ENCODE results near the gene REL. TPM values are rescaled to one million over a fixed set of nuclear protein-coding genes. Genes with fewer than 3 reads are reported as not detected.

The REL gene
- total and polyA plus RNA-seq, 2 of the 4 experiments (the other 2 are of a cell fraction), result 1.3 to 4.3 TPM

DNA sequence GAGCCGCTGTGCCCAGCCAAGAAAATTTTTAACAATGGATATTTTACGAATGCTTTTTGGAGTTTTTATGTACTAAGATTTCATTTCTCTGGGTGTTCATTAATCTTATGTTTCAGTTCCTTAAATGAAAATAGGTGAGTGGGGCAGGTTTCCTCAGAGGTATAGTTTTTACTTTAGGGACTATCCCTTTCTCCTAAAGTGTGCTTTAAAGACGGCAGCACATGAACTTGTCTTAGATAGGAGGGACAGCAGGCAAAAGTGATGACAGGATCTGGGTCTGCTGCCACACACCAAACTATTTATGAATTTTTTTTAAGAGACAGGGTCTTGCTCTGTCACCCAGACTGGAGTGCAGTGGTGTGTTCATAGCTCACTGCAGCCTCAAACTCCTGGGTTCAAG is 8.0 kb upstream of the REL start:
- Histone ChIP-seq H3K27ac (ENCODE audit: insufficient read depth, low read length) (no peak overlapping the region), H3K14ac (replicated peaks; ENCODE audit: low read depth, low read length) (no peak overlapping the region), H2BK120ac (ENCODE audit: low read depth, low read length) (no peak overlapping the region), H2AFZ (replicated peaks; ENCODE audit: low read length, poor library complexity) (no peak overlapping the region), H2BK20ac (ENCODE audit: low read depth, low read length) (no peak overlapping the region), H3K9ac (ENCODE audit: low read depth, low read length) (no peak overlapping the region), H3K9me3 (ENCODE audit: control insufficient read depth, insufficient read depth, low read length) (no peaks in the 10 kb centered on the region), H4K20me1 (ENCODE audit: insufficient read depth, low read length) (no peaks in the 10 kb centered on the region), H4K91ac (ENCODE audit: insufficient read depth, low read depth, low read length) (no peak overlapping the region), H3K4me2 (ENCODE audit: low read depth, low read length) (no peak overlapping the region), H2BK5ac (ENCODE audit: low read depth, low read length, poor library complexity, severe bottlenecking) (no peak overlapping the region), H2BK15ac (ENCODE audit: low read depth, low read length) (no peak overlapping the region), H3K4ac (ENCODE audit: low read depth, low read length) (no peak overlapping the region), H3K36me3 (ENCODE audit: control insufficient read depth, insufficient read depth, low read length) (no peaks in the 10 kb centered on the region), H3K4me3 (ENCODE audit: insufficient read depth, low read depth, low read length) (no peak overlapping the region), H3K56ac (ENCODE audit: extremely low read depth, insufficient read depth, low read length) (no peak overlapping the region), H4K5ac (ENCODE audit: low read depth, low read length) (no peak overlapping the region), H3K18ac (ENCODE audit: low read depth, low read length) (no peak overlapping the region), H2AK5ac (ENCODE audit: low read depth, low read length) (no peak overlapping the region), H3K79me1 (ENCODE audit: low read depth in 1 of 2, low read length in 2 of 2) (no peaks in the 10 kb centered on the region), H3K23ac (ENCODE audit: low read depth, low read length) (no peak overlapping the region), H3K4me1 (ENCODE audit: control insufficient read depth, insufficient read depth, low read length) (no peaks in the 10 kb centered on the region), H2AK9ac (replicated peaks; ENCODE audit: low read depth, low read length, poor library complexity) (no peak overlapping the region), H4K8ac (ENCODE audit: low read depth in 2 of 2, low read length in 2 of 2) (no peak overlapping the region), H3K9me1 (ENCODE audit: insufficient read depth, low read length) (no peaks in the 10 kb centered on the region), H3K27me3 (ENCODE audit: control insufficient read depth, insufficient read depth, low read length) (no peaks in the 10 kb centered on the region)
- ATAC-seq (ENCODE audit: low read depth), result no peak
- in situ Hi-C loops (cut with MboI; ENCODE audit: low sequenced_read_pairs), result no loop called here
- BruUV-seq (replicated peaks), result no TSS peak
- ChIA-PET POLR2A (ENCODE audit: unreplicated experiment) (no interaction called here), CTCF (no interaction called here)
- WGBS, 2 experiments (ENCODE audit: extremely low coverage in 2 of 2, insufficient read length in 1 of 2), result no CpG with 5 or more reads among the region's 3 CpGs
- DNase-seq, result no peak
- intact Hi-C loops (cut with micrococcal nuclease), result no loop called here
- dilution Hi-C loops (cut with HindIII; ENCODE audit: low sequenced_read_pairs, unreplicated experiment), result no loop called here
- no peak for TF ChIP-seq FOS (IDR thresholded peaks at IDR 0.05; ENCODE audit: low read depth, low read length)
- TF ChIP-seq MAFK (IDR thresholded peaks at IDR 0.05; ENCODE audit: low read depth, low read length), result no peak
- no peak for TF ChIP-seq CHD1 (IDR thresholded peaks at IDR 0.05; ENCODE audit: low read depth, low read length)
- TF ChIP-seq BHLHE40 (IDR thresholded peaks at IDR 0.05; ENCODE audit: low read depth, low read length), result no peak
- TF ChIP-seq POLR2A (IDR thresholded peaks at IDR 0.05; ENCODE audit: low read depth, low read length), result no peak
- TF ChIP-seq, protein P1, sequence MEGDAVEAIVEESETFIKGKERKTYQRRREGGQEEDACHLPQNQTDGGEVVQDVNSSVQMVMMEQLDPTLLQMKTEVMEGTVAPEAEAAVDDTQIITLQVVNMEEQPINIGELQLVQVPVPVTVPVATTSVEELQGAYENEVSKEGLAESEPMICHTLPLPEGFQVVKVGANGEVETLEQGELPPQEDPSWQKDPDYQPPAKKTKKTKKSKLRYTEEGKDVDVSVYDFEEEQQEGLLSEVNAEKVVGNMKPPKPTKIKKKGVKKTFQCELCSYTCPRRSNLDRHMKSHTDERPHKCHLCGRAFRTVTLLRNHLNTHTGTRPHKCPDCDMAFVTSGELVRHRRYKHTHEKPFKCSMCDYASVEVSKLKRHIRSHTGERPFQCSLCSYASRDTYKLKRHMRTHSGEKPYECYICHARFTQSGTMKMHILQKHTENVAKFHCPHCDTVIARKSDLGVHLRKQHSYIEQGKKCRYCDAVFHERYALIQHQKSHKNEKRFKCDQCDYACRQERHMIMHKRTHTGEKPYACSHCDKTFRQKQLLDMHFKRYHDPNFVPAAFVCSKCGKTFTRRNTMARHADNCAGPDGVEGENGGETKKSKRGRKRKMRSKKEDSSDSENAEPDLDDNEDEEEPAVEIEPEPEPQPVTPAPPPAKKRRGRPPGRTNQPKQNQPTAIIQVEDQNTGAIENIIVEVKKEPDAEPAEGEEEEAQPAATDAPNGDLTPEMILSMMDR (conservative IDR thresholded peaks at IDR 0.05; ENCODE audit: low read depth, low read length), result no peak
- TF ChIP-seq RFX5 (IDR thresholded peaks at IDR 0.05; ENCODE audit: low read depth, low read length), result no peak
- TF ChIP-seq RCOR1 (IDR thresholded peaks at IDR 0.05; ENCODE audit: insufficient replicate concordance, low read length), result no peak
- no peak for TF ChIP-seq CEBPB (IDR thresholded peaks at IDR 0.05; ENCODE audit: low read depth, low read length)
- no peak for TF ChIP-seq MAZ (IDR thresholded peaks at IDR 0.05; ENCODE audit: borderline replicate concordance, low read depth, low read length)
- TF ChIP-seq MXI1 (IDR thresholded peaks at IDR 0.05; ENCODE audit: borderline replicate concordance, low read depth, low read length), result no peak
- TF ChIP-seq RAD21 (IDR thresholded peaks at IDR 0.05; ENCODE audit: low read length), result no peak
- no peak for TF ChIP-seq USF2 (IDR thresholded peaks at IDR 0.05; ENCODE audit: low read depth, low read length)
- no peak for TF ChIP-seq SMC3 (IDR thresholded peaks at IDR 0.05; ENCODE audit: low read depth, low read length)
- no peak for TF ChIP-seq NFE2L2 (IDR thresholded peaks at IDR 0.05; ENCODE audit: low read depth, low read length)
- TF ChIP-seq, protein P2, sequence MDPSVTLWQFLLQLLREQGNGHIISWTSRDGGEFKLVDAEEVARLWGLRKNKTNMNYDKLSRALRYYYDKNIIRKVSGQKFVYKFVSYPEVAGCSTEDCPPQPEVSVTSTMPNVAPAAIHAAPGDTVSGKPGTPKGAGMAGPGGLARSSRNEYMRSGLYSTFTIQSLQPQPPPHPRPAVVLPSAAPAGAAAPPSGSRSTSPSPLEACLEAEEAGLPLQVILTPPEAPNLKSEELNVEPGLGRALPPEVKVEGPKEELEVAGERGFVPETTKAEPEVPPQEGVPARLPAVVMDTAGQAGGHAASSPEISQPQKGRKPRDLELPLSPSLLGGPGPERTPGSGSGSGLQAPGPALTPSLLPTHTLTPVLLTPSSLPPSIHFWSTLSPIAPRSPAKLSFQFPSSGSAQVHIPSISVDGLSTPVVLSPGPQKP (IDR thresholded peaks at IDR 0.05; ENCODE audit: borderline replicate concordance, low read depth, low read length), result no peak

Measured in IMR-90 (cell line).